ENCODE results near the gene CLDN6.

Gene CLDN6

DNA sequence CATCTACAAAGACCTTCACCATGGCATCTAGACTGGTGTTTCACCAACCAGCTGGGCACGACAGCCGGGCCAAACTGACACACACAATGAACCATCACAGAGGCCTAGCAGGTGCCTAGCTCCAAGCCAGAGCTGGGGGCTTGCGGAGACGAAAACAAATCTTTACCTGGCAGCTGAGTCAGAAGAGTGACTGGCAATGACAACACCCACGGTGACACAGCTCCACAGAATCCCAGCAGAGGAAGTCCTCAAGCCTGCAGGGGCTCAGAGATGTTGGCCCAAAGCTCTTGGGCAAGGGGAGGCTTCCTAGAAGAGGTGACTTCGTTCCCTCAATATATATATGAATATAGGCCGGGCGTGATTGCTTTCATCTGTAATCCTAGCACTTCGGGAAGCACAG is 33.5 kb upstream of the CLDN6 start:
- DNase-seq, result peak in 1 of 2 donors; percentile 44

DNA sequence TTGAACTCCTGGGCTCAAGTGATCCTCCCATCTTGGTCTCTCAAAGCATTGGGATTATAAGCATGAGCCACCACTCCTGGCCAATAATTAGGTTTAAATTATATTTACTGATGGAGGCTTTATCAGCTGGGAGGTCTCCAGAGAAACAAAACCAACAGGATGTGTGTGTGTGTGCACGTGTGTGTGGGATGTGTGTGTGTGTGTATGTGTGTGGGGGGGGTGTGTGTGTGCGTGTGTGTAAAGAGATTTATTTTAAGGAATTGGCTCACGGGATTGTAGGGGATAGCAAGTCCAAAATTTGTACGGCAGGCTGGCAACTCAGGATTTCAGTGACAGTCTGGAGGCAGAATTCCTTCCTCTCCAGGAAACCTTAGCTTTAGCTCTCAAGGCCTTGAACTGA is 33.0 kb upstream of the CLDN6 start:
- DNase-seq, result no peak

DNA sequence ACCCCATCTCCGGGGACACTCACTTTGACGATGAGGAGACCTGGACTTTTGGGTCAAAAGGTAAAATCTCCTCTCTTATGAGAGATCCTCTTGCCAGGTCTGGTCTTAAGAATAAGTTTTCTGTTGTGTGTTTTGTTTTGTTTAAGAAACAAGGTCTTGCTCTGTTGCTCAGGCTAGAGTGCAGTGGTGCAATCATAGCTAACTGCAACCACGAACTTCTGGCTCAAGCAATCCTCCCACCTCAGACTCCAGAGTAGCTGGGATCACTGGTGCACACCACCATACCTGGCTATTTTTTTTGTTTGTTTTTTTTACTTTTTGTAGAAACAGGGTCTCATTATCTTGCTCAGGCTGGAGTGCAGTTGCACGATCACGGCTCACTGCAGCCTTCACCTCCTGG is 32.5 kb upstream of the CLDN6 start:
- no peak for DNase-seq

DNA sequence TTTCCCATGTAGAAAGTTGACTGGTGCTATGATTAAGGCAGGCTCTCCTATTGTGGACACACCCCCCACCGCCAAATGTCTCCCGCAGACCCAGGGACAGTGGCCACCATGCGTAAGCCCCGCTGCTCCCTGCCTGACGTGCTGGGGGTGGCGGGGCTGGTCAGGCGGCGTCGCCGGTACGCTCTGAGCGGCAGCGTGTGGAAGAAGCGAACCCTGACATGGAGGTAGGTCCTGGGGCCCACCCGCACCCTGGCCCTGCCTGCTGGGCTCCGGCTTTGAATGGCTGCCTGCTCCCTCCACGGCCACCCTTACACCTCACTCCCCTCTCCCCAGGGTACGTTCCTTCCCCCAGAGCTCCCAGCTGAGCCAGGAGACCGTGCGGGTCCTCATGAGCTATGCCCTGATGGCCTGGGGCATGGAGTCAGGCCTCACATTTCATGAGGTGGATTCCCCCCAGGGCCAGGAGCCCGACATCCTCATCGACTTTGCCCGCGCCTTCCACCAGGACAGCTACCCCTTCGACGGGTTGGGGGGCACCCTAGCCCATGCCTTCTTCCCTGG is 32.0 kb upstream of the CLDN6 start:
- DNase-seq, result no peak

DNA sequence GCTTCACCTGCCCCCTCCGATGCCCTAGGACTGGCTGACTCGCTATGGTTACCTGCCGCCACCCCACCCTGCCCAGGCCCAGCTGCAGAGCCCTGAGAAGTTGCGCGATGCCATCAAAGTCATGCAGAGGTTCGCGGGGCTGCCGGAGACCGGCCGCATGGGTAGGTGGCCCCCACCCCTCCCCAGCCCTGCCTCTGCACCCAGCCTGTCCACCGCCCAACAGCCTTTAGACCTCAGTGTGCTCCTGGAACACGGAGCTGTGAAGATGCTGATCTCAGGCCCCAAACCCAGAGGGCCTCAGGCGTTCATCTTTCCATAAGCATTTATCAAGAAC is 29.4 kb upstream of the CLDN6 start:
- no peak for DNase-seq

DNA sequence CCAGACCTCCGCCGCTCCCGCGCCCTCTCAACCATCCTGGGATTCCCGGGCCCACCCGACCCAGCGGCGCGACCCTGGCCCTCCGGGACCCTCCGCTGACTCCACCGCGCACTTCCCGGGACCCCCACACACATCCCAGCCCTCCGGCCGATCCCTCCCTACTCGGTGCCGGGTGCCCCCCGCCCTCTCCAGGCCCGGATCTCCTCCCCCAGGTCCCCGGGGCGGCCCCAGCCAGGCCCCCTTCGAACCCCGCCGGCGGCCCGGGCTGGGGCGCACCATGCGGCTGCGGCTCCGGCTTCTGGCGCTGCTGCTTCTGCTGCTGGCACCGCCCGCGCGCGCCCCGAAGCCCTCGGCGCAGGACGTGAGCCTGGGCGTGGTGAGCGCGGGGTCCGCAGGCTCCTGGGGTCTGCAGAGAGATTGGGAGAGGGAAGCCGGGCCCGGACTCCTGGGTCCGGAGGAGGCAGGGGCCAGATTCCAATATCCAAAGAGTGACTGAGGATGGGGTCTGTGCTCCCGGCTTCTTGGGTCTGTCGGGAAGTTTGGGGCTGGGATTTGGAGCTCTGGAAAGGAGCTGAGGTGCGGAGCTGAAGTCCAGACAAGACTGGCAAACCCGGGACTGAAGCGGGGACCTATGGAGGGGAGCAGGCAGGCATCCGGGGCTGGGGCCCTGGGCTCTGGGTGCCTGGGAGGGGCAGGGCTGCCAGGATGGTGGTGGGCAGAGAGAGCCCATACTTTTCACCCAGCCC is 28.8 kb upstream of the CLDN6 start:
- DNase-seq, result no peak

DNA sequence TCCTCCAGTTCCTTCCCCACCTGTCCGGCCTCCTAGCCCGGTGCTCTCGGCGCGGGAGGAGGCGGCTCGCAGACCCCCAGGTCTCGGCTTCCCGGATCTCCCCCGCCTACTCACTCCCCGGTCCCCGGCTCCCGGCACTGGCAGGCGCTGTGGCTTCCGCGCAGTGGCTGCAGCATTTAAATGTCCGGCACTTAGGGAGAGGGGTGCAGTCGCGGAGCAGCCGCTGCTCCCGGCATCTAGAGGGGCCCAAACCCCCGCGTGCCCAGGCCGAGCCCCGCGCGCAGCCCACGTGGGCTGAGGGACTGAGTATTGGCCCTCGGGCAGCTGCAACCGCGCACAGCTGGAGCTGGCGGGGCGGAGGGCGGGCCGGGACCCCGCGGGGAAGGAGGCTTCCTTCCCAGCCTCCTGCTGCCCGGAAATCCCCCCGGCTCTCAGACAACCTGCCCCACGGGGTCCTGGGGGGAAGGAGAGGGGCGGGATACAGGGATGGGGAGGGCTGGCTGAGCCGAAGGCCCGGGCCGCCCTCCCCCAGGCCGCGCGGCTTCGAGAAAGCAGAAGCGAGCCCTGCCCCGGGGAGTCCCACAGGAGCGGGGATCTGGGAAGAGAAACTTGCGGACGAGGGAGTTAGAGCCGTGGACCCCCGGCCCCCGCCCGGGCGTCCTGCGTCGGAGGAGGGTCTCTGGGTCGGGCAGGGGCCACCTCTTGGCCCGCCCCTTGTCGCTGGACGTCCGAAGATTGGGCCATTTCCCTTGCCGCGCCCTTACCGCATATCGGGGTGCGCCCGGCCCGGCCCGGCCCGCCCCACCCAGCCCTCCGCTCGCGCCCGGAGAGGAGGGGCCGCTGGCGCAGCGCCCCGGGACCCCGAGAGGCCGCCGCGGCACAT is 28.0 kb upstream of the CLDN6 start, which contains the start of gene MMP25:
MMP25 (plus strand) TSS at position 804 of the 883 bp plus-strand sequence. CDS start 357 bp downstream, outside the sequence.
- no peak for DNase-seq

DNA sequence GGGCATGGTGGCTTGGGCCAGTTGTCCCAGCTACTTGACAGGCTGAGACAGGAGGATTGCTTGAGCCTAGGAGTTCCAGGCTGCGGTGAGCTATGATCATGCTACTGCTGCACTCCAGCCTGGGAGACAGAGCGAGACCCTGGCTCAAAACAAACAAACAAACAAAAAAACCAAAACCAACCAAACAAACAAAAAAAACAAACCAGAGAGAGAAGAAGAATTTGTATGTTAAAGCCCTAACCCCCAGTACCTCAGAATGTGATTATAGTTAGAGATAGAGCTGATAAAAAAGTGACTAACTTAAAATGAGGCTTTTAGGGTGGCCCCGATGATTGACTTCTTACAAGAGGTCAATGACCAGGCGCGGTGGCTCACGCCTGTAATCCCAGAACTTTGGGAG is 26.7 kb upstream of the CLDN6 start:
- no peak for DNase-seq

DNA sequence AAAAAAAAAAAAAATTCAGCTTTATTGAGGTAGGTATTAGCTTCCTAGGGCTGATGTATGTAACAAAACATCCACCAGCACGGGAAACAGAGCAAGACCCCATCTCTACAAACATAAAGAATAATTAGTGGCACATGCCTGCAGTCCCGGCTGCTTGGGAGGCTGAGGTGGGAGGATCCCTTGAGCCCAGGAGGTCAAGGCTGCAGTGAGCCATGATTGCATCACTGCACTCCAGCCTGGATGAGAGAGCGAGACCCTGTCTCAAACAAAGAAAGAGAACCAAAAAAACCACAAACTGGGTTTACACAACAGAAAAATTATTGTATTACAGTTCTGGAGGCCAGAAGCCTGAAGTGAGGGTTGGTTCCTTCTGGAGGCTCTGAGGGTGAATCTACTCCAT is 24.4 kb upstream of the CLDN6 start:
- no peak for DNase-seq

DNA sequence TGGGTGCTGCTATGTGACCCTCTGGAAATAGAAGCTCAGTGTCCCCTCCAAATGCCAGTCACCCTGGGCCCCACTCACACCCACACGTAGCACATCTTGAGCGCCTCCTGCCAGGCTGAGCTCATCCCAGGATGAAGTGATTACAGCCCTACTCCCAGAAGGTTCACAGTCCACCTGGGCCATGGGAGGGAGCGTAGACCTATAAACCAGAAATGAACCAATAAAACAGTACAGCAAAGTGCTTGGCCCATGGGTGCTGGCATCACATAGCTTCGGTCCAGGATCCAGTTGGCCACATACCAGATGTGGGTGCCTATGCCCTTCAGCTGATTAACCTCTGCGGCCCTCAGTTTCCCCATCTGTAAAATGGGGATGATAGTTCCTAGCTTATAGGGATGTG is 20.9 kb upstream of the CLDN6 start:
- DNase-seq, result no peak

DNA sequence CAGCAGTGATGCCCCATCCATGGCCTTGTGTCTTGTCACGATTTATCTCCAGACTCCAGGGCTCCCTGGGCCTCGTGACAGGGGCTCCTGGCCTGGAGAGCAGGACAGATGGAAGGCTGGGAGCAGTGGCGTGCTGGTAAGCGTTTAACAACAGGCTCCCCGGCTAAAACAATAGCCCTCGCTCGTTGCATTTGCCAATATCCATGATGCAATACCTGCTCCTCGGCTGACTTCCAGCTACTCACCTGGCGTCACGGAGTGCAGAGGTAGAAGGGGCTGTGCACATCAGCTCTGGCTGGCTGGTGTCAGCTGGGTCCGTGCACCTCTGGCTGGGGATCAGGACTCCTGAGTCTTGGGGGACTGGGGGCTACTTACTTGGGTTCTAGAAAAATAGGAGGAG is 20.3 kb upstream of the CLDN6 start:
- no peak for DNase-seq

DNA sequence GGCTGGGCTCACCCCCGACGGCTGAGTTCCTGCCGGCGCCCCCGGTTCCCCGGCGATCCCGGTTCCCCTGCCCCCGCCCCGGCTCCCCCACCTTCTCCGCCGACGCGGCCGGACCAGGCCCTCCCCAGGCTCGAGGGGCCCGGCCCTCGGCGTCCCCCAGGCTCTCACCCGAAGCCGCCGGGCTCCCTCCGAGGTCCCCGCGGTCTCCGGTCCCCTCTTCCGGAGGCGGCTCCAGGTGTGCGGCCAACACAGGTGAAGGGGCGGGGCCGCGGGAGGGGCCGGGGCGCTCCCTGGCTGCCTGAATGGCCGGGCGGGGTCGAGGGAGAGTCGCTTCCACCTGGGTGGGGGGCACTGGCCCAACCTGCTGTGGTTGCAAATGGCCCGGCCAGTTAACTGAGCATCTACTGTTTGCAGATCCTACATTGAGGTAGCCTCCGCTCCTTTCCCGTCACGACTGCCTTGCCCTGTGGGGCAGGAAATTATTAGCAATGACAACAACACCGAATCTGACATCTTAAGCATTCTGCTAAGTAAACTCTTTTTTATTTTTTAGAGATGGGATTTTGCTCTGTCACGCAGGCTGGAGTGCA is 18.8 kb upstream of the CLDN6 start, which contains the start of gene BICDL2:
BICDL2 (minus strand) TSS at position 219 of the 590 bp plus-strand sequence. CDS start 1,448 bp downstream, outside the sequence.
- no peak for DNase-seq

DNA sequence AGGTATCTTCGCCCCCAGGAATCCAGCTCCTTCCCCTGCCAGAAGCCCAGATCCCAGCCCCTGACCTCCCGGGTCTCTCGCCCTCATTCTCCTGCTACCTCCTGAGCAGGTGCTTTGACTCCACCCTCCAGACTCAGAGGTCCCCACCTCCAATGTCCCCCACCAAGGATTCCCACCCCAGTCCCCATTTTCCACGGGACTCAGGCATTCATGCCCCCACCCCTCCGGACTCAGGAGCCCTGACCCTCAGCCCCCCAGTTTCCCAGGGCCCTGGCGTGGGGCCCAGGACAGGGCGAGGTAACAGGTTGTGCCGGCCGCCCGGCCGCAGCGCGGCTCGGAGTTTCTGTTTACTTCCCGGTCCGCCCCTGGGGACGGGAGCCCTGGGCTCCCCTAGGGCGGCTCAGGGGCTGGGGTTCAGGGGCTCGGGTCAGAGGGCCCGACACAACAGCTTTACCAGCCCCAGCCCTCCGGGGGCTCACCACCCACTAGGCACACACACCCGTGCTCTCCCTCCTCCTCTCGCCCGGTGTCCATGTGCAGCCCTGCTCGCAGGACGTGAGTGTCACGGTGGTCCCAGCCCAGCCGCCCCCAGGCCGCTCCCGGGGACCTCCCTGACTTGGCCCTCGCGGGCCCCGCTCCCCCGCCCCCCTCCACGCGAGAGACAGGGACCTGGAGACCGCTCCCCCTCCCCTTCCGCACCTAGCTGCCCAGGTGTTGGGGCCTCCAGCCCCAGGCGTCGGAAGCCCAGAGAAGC is 18.2 kb upstream of the CLDN6 start:
- no peak for DNase-seq

DNA sequence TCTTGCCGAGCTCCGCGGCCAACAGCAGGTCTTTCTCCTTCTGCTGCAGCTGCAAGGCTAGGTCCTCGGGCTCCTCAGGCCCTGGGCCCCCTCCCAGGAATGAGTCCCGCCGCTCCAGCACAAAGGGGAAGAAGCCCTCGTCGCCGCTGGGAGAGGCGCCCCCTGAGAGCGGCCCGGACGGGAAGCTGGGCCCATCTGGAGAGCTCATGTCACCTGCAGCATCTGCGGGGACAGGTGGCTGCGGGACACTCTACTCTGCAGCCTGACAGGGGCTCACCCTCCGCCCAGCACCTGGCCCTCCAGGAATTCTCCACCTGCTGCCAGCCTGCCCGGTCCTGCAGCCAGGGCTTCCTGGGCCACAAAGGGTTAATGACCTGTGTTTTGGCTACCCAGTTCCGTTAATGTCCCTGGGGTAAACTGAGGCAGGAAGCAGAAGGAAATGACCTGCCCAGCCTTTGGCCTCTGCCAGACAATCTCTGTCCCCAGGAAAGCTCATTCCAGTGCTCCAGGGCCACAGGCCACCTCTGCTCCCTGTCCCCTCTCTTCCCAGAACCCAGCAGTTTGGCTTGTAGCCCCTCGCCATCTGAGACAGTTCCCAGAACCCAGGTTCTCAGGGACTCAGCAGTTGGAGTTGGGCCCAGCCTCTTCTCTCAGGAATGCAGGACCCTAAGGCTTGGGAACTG is 17.4 kb upstream of the CLDN6 start:
- no peak for DNase-seq

DNA sequence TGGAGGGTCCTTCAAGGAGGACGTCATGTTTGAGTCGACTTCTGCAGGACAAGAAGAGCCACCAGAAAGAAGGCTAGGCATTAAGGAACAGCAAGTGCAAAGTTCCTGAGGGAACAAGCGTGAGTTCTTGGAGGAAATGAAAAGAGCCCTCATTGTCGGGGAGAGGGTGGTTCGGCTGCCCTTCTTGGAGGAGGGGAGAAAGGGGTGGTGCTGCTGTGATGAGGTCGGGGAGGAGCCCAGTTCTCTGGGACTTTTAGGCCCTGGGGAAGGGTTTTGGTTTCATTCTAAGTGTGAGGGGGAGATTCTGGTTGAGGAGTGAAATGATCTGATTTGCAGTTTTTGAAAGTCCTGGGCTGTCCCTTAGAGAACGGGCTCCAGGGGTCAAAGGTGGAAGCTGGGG is 14.6 kb upstream of the CLDN6 start:
- DNase-seq, result no peak

DNA sequence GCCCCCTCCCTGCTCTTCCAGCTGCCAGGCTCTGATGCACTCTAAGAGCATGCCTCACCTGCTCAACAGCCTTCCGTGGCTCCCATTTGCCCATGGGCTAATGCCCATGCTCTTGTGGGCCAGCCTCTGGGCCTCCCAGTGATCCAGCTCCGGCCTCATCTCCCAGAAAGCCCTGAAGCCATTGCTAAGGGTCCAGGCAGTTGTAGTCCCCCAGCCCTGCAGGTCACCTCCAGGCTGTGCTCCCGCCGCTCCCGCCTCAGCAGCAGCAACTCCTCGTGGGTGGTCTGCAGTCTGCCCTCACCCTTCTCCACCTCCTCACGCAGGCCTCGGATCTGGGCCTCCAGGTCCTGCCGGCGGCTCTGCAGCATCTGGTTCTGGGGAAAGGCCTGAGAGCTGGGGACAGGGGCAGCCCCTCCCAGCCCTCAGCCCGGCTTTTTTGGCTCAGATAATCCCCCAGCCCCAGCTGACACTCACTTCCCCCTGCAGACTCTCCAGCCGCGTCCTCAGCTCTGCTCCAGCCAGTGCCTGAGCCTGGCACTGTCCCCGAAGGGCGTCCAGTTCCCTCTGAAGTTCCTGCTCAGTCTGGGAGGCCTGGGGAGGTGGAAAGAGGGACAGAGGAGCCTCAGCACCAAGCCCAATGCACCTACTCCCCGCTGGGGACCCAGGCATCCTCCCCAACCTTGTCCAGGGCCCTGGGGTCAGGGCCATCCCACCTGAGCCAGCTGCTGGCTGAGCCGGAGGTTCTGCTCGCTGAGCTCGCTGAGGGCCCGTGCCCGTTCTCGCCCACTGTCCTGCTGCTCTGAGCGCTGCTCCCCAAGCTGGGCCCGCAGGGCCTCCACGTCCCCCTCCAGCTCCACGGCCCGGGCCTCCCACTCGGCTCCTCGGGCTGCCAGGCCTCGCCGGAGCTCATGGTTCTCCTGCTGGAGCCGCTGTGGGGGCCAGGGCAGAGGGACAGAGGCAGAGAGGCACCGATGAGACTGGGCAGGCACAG is 12.5 kb upstream of the CLDN6 start:
- DNase-seq, result no peak

DNA sequence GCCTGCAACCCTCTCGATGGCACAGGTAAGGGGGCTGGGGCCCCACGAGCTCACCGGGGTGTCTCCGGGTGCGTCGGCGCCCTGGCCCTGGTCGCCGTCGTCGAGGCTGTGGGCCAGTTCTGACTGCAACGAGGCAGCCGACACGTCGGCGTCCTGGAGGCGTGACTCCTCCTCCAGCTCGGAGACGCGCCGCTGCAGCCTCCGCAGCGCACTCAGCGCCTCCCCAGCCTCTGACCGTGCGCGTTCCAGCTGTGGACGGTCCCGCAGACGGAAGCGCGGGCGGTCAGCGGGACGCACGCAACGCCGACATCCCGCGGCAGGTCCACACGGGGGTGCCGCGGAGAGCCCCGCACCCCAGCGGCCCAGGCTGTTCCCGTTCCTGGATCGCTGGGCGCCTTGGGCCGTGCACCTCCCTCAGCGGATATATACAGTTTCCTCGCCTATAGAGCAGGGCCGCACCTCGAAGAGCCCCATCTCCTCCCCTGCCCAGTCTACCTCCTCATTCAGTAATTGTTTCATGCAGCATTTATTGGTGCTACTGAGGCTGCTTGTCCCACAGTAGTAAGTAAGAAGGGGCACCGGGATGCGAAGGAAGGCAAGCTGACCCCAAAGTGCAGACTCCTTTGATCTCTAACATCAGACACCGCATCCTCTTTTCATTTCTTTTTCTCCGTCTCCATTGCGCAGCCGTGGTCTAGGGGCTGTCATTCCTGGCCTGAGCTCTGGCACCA is 11.7 kb upstream of the CLDN6 start:
- DNase-seq, result peak in 1 of 2 donors; percentile 51

DNA sequence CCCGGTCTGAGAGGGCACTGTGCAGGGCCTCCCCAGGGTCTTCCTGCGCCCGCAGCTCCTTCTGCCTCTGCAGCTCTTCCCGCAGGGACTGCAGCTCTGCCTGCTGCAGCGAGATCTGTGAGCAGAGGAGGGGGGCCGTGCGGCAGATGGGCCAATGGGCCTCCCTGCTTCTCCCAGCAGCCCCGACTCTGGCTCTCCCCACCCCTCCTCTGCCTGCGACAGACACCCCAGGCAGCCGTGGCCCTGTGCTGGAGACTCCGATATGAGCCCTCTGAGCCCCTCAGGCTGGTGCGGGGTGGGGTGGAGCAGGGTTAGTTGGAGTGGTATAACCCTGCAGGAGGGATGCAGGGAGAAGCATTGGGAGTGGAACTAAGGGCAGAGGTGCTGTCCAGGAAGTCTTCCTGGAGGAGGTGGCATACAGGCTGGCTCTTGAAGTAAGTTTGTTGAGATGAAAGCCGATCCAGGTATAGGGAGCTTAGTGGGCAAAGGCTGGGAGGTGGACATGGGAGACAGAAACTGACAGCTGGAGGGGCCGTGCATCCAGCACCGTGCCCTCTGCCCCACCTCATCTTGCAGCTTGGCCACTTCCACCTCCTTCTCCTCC is 10.8 kb upstream of the CLDN6 start:
- DNase-seq, result no peak

DNA sequence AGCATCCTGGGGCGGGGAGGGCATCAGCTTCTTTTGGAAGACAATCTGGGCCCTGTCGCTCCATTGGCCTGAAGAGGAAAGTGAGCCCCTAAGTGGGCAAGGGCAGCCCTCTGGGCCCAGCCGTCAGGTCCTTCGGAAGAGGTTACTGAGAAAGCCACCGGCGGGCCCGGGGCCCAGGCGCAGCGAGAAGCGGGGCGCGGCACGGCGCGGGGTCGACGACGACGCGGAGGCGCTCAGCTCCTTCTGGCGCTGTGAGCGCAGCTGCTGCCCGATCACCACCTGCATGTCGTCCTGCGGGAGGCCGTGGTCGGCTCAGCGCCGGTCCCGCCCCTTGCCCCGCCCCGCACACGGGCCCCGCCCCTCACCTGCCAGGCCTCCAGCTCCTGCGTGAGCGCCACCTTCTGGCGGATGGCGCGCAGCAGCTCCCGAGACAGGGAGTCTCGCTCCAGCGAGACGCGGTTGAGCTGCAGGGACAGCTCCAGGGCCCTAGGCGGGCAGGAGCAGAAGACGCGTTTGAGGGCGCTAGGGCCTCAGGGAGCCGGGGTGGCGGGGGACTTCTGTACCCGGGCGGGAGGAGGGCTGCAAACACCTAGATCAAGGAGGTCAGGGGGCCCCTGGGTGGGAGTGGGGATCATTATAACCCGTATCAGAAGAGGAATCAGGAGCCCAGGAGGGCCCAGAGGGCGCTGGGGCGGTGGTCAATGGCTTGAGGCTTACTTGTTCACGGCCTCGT is 10.2 kb upstream of the CLDN6 start:
- peak; percentile 85 to 91 for DNase-seq
